PFSK-1 (cell line): ENCODE data around the gene KRT4.

Source experiments
- POLR2AphosphoS5 ChIP-seq: IDR thresholded peaks from 2 replicates; pipeline ENCODE4 v1.6.1; 2012; ENCODE audit warnings: low read depth, mild to moderate bottlenecking, control low read depth, low read length, moderate library complexity
- SIN3A ChIP-seq: IDR thresholded peaks from 2 replicates; pipeline ENCODE4 v1.6.1; 2012; ENCODE audit warnings: mild to moderate bottlenecking, low read length, moderate library complexity, borderline replicate concordance; ENCODE audit not compliant: insufficient read depth
- TAF1 ChIP-seq: IDR thresholded peaks from 2 replicates; pipeline ENCODE4 v1.6.1; 2012; ENCODE audit warnings: low read length, control low read depth, borderline replicate concordance; ENCODE audit not compliant: insufficient read depth
- TF ChIP-seq, protein P1 (sequence below), 2 experiments: IDR thresholded peaks; 2 replicates each; pipeline versions ENCODE4 v1.6.1 to v1.8.0; 2011 to 2012; ENCODE audit warnings: low read depth in 2 of 2, low read length in 2 of 2, control low read depth in 1 of 2, inconsistent platforms in 1 of 2, mild to moderate bottlenecking in 1 of 2, moderate library complexity in 1 of 2; ENCODE audit not compliant: insufficient read depth in 1 of 2

DNA sequence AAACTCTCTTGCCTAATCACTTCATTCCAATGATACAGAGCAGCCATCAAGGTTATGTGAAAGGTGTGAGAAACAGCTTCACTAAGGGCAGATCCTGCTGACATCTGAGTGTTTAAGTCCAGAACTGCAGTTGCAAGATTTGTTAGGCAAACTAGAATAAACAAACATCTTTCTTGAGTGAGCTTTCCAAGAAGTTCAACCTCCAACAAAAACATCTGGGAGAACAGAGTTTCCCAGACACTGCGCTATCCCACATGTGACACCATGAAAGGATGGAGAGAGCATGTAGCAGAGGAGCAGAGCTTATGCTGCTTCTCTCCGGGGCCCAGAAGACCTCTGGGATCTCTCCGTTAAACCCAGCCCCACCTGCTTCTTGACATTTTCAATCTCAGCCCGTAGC is 42.4 kb downstream of the KRT4 start:
- TF ChIP-seq POLR2AphosphoS5 (no peak), SIN3A (no peak), TAF1 (no peak)
- TF ChIP-seq, protein P1, sequence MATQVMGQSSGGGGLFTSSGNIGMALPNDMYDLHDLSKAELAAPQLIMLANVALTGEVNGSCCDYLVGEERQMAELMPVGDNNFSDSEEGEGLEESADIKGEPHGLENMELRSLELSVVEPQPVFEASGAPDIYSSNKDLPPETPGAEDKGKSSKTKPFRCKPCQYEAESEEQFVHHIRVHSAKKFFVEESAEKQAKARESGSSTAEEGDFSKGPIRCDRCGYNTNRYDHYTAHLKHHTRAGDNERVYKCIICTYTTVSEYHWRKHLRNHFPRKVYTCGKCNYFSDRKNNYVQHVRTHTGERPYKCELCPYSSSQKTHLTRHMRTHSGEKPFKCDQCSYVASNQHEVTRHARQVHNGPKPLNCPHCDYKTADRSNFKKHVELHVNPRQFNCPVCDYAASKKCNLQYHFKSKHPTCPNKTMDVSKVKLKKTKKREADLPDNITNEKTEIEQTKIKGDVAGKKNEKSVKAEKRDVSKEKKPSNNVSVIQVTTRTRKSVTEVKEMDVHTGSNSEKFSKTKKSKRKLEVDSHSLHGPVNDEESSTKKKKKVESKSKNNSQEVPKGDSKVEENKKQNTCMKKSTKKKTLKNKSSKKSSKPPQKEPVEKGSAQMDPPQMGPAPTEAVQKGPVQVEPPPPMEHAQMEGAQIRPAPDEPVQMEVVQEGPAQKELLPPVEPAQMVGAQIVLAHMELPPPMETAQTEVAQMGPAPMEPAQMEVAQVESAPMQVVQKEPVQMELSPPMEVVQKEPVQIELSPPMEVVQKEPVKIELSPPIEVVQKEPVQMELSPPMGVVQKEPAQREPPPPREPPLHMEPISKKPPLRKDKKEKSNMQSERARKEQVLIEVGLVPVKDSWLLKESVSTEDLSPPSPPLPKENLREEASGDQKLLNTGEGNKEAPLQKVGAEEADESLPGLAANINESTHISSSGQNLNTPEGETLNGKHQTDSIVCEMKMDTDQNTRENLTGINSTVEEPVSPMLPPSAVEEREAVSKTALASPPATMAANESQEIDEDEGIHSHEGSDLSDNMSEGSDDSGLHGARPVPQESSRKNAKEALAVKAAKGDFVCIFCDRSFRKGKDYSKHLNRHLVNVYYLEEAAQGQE (IDR thresholded peaks at IDR 0.05; ENCODE audit: insufficient read depth in 1 of 2, low read depth in 2 of 2, low read length in 2 of 2), result no peak
